GM19239 (cell line): ENCODE results near the gene DNAJA2.

Source experiments
- DNase-seq: peaks from one replicate; pipeline ENCODE4 v3.0.0; 2011; ENCODE audit warnings: low spot score; ENCODE audit not compliant: insufficient read length
- FAIRE-seq: peaks from 2 replicates; lab custom pipeline; 2011; peaks lifted over from hg19 to GRCh38; lab: Jason Lieb, UNC

Gene DNAJA2

GRCh38 chr16:46930861-46931260 lies 42.6 kb downstream of the DNAJA2 start:
- FAIRE-seq (no peak), DNase-seq (no peak)

- FAIRE-seq = peak; percentile 94
- peak; percentile 74 for DNase-seq
These were observed 43.8 kb downstream of the DNAJA2 start for GRCh38 chr16:46929378-46930332.

GRCh38 chr16:46928811-46929210 lies 44.7 kb downstream of the DNAJA2 start:
- DNase-seq (no peak), FAIRE-seq (no peak)

GRCh38 chr16:46927273-46927672 lies 46.2 kb downstream of the DNAJA2 start:
- no peak for DNase-seq
- no peak for FAIRE-seq

GRCh38 chr16:46926470-46927225 lies 46.8 kb downstream of the DNAJA2 start:
- DNase-seq (no peak), FAIRE-seq (no peak)

GRCh38 chr16:46924402-46924801 lies 49.1 kb downstream of the DNAJA2 start:
- DNase-seq (no peak), FAIRE-seq (no peak)

GRCh38 chr16:46923513-46924295 lies 49.8 kb downstream of the DNAJA2 start:
- no peak for DNase-seq
- no peak for FAIRE-seq

GRCh38 chr16:46922239-46922638 lies 51.2 kb downstream of the DNAJA2 start:
- no peak for FAIRE-seq
- DNase-seq = no peak

GRCh38 chr16:46920402-46921068 lies 52.9 kb downstream of the DNAJA2 start:
- FAIRE-seq = peak; percentile 60
- DNase-seq = no peak

- peak; percentile 77 for DNase-seq
- FAIRE-seq = peak; percentile 96
These were observed 54.3 kb downstream of the DNAJA2 start for GRCh38 chr16:46918905-46919792.

GRCh38 chr16:46918400-46918799 lies 55.1 kb downstream of the DNAJA2 start:
- DNase-seq (no peak), FAIRE-seq (no peak)

GRCh38 chr16:46916980-46917379 lies 56.5 kb downstream of the DNAJA2 start:
- FAIRE-seq (peak; percentile 84), DNase-seq (no peak)

GRCh38 chr16:46915483-46916025 lies 57.9 kb downstream of the DNAJA2 start:
- DNase-seq = no peak
- peak; percentile 44 for FAIRE-seq

GRCh38 chr16:46914556-46915201 lies 58.8 kb downstream of the DNAJA2 start:
- FAIRE-seq (no peak), DNase-seq (no peak)

GRCh38 chr16:46911650-46912049 lies 61.8 kb downstream of the DNAJA2 start:
- FAIRE-seq (no peak), DNase-seq (no peak)

GRCh38 chr16:46911038-46911437 lies 62.4 kb downstream of the DNAJA2 start:
- DNase-seq (peak; percentile 44), FAIRE-seq (peak; percentile 90)

- DNase-seq = peak; percentile 57
- peak; percentile 94 for FAIRE-seq
These were observed 64.7 kb downstream of the DNAJA2 start for GRCh38 chr16:46908540-46909372.
